Activated CD8-positive, alpha-beta T cell treated with anti-CD3 and anti-CD28 coated beads for 36 hours (primary cell): ENCODE results near the gene ARTN. TPM values are rescaled to one million over a fixed set of nuclear protein-coding genes. Genes with fewer than 3 reads are reported as not detected.

Experiments used
- ATAC-seq: fragments of 200-7000 bp; cut with Tn5 transposase; one replicate; pipeline ENCODE4 v1.10.0; 2021; ENCODE audit warnings: mild to moderate bottlenecking, moderate library complexity
- CTCF ChIA-PET: fragments of 350-600 bp; sonication (Branson Sonifier 250); formaldehyde crosslinking; loops from one replicate; lab custom pipeline; 2021; ENCODE audit warnings: antibody characterized with exemption; lab: Charles Lee
- POLR2A ChIA-PET: fragments of 350-600 bp; sonication (Branson Sonifier 250); formaldehyde crosslinking; loops from one replicate; lab custom pipeline; 2021; ENCODE audit warnings: antibody characterized with exemption; lab: Charles Lee
- DNase-seq: peaks from one replicate; pipeline ENCODE4 v3.0.0-alpha.2; 2020
- H3K27ac Mint-ChIP-seq: one replicate; pipeline ENCODE4 v1.8.0; 2021; ENCODE audit warnings: mild to moderate bottlenecking, mixed read lengths
- H3K27me3 Mint-ChIP-seq: one replicate; pipeline ENCODE4 v1.8.0; 2021; ENCODE audit warnings: mixed read lengths
- H3K36me3 Mint-ChIP-seq: one replicate; pipeline ENCODE4 v1.8.0; 2021; ENCODE audit warnings: low read depth, mixed read lengths
- H3K4me1 Mint-ChIP-seq: one replicate; pipeline ENCODE4 v1.8.0; 2021; ENCODE audit warnings: low read depth, mixed read lengths
- H3K4me3 Mint-ChIP-seq: one replicate; pipeline ENCODE4 v1.8.0; 2021; ENCODE audit warnings: mild to moderate bottlenecking, moderate library complexity, mixed read lengths
- H3K9me3 Mint-ChIP-seq: one replicate; pipeline ENCODE4 v1.8.0; 2021; ENCODE audit warnings: mixed read lengths
- intact Hi-C: fragments of 100-400 bp; cut with micrococcal nuclease; formaldehyde crosslinking; loops from one replicate; pipeline ENCODE4 v1.10.0; 2022
- total RNA-seq, 2 experiments: library from RNA; stranded (reverse); gene quantifications; one replicate each; pipeline ENCODE4 v1.2.3, GENCODE V29; 2021
- TF ChIP-seq, protein P1 (sequence below): fragments of 200-600 bp; IDR thresholded peaks from one replicate; pipeline ENCODE4 v1.8.0; 2022; ENCODE audit warnings: antibody characterized with exemption, mild to moderate bottlenecking

Gene ARTN
- total RNA-seq, 2 experiments from 2014 or later, result 0.36 to 0.68 TPM

DNA sequence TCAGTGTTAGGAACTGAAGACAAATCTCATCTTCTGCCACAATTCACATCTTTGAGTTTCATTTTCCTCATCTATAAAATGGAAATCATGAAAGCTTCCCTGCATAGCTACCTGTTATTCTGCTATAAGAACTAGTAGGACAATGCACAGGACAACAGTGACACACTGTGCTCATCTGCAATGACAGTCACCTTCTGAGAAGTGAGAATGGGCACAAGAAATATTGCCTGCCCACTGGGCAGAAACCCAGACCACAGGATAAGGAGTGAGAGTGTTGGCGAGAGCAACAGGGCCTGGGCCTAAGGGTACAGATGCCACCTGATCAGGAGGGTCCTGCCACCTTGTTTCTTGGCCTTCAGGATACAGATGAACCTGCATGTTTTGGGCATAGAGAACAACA lies 23.3 kb upstream of the ARTN start:
- Mint-ChIP-seq H3K27me3 (no peaks in the 10 kb centered on the region), H3K36me3 (no peaks in the 10 kb centered on the region), H3K9me3 (no peaks in the 10 kb centered on the region), H3K27ac (no peak overlapping the region), H3K4me1 (no peaks in the 10 kb centered on the region), H3K4me3 (no peak overlapping the region)
- intact Hi-C loops, result no loop called here
- CTCF ChIA-PET, result interaction anchor here (1.0 to 1.3 kb wide), 2 partner anchors 11 to 25 kb away, joined by 3 read pairs; no protein-coding TSS in a partner anchor
- POLR2A ChIA-PET, result no interaction called here
- DNase-seq (no peak), ATAC-seq (no peak)
- TF ChIP-seq, protein P1, sequence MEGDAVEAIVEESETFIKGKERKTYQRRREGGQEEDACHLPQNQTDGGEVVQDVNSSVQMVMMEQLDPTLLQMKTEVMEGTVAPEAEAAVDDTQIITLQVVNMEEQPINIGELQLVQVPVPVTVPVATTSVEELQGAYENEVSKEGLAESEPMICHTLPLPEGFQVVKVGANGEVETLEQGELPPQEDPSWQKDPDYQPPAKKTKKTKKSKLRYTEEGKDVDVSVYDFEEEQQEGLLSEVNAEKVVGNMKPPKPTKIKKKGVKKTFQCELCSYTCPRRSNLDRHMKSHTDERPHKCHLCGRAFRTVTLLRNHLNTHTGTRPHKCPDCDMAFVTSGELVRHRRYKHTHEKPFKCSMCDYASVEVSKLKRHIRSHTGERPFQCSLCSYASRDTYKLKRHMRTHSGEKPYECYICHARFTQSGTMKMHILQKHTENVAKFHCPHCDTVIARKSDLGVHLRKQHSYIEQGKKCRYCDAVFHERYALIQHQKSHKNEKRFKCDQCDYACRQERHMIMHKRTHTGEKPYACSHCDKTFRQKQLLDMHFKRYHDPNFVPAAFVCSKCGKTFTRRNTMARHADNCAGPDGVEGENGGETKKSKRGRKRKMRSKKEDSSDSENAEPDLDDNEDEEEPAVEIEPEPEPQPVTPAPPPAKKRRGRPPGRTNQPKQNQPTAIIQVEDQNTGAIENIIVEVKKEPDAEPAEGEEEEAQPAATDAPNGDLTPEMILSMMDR, result no peak

DNA sequence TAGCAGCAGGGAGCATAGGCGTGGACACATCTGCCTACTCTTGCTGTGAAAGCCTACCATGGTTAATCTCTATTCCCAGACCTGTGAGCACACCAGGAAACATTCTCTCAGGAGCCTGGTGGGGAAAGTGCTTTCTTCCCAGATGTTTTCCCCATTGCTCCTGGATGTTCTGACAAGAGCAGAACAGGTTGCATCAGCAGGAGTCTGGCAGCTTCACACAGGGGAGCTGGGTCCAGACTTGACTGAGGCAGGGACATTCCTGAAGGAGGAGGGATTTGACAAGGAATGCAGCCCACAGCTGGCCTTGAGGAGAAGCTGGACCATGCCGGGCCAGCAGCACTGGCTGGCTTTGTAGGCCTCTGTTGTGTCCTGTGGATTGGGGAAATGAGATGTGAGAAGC lies 21.0 kb upstream of the ARTN start:
- ChIA-PET CTCF (interaction anchor here (1.1 to 1.7 kb wide), 3 partner anchors 22 to 149 kb away, joined by 3 to 8 read pairs (median 4); no protein-coding TSS in a partner anchor), POLR2A (no interaction called here)
- Mint-ChIP-seq H3K4me1 (no peaks in the 10 kb centered on the region), H3K9me3 (no peaks in the 10 kb centered on the region), H3K36me3 (no peaks in the 10 kb centered on the region), H3K27ac (no peak overlapping the region), H3K4me3 (no peak overlapping the region), H3K27me3 (no peaks in the 10 kb centered on the region)
- ATAC-seq, result no peak
- no peak for DNase-seq
- TF ChIP-seq, protein P1, result no peak
- intact Hi-C loops, result no loop called here

DNA sequence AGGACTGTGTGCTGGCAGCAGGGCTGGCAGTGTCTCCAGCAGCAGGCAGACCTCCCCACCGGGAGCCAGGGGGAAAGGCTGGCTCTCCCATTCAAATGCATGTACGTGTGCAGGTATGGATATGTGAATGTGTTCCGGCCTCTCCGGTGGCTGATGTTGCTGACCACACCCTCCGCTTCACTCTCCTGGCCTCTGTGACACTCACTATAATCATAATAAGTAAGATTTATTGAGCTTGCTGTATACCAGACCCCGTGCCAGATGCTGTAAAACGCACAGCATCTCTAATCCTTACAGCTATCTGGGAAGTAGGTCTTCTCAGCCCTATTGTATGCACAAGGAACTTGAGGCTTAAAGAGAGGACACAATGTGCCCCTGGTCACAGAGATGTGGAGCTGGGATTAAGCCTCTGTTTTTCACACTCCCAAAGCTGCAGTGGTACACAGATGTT lies 20.5 kb upstream of the ARTN start:
- Mint-ChIP-seq H3K4me1 (no peaks in the 10 kb centered on the region), H3K27me3 (no peaks in the 10 kb centered on the region), H3K4me3 (no peak overlapping the region), H3K27ac (no peak overlapping the region), H3K36me3 (no peaks in the 10 kb centered on the region), H3K9me3 (no peaks in the 10 kb centered on the region)
- no peak for ATAC-seq
- no peak for DNase-seq
- TF ChIP-seq, protein P1, result no peak
- intact Hi-C loops, result no loop called here
- CTCF ChIA-PET, result interaction anchor here (1.1 to 1.7 kb wide), 3 partner anchors 21 to 150 kb away, joined by 3 to 8 read pairs (median 4); no protein-coding TSS in a partner anchor
- POLR2A ChIA-PET, result no interaction called here

DNA sequence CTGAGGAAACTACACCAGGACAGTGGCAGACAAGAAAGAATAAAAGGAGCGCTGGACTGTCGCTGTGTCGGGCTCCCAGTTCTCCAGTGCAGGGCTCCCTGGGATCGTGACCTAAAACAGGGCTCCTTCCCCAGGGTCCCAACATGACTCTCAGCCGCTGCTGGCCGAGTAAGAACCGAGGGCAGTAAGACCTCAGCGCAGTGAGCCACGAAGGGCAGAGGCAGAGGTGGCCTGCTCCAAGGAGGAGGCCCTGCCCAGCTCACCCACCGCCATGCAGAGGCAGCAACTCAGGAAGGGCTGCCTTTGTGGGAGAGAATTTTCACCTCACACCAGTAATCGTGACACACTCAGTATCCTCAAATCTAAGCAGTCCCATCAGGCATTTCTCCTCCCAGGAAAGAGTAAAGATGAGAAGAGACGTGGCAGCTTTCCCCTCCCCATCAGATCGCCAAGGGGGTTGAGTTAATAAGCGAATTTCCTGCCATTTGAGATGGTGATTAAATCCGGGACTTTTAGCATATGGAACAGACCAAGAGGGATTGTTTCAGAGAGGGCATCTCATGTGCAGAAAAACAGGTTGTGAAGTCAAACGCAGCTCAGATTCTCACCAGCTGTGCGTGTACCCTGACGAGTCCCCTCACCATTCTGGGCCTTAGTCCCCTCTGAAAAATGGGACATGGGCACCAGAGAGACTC lies 19.8 kb upstream of the ARTN start:
- H3K36me3 Mint-ChIP-seq, result no peaks in the 10 kb centered on the region
- ATAC-seq, result no peak
- DNase-seq, result no peak
- H3K4me3 Mint-ChIP-seq, result no peak overlapping the region
- intact Hi-C loops, result no loop called here
- H3K27me3 Mint-ChIP-seq, result no peaks in the 10 kb centered on the region
- ChIA-PET CTCF (interaction anchor here (1.1 kb wide), 1 partner anchor 134 kb away, joined by 3 read pairs; no protein-coding TSS in a partner anchor), POLR2A (no interaction called here)
- no peaks in the 10 kb centered on the region for H3K4me1 Mint-ChIP-seq
- H3K9me3 Mint-ChIP-seq, result no peaks in the 10 kb centered on the region
- no peak overlapping the region for H3K27ac Mint-ChIP-seq
- TF ChIP-seq, protein P1, result no peak
